Chondrocyte (in vitro differentiated cells): ENCODE results near the gene AGPS. TPM values are rescaled to one million over a fixed set of nuclear protein-coding genes. Genes with fewer than 3 reads are reported as not detected.

ENCODE experiments used
- DNase-seq: peaks from one replicate; pipeline ENCODE4 v3.0.0; 2021; ENCODE audit warnings: mixed read lengths, low spot score
- H3K27ac Mint-ChIP-seq: one replicate; pipeline ENCODE4 v1.8.0; 2021; ENCODE audit warnings: mild to moderate bottlenecking, moderate library complexity, mixed read lengths; ENCODE audit not compliant: unreplicated experiment
- H3K27me3 Mint-ChIP-seq: 2 replicates; pipeline ENCODE4 v1.8.0; 2021; ENCODE audit warnings: low read depth, mixed read lengths
- H3K36me3 Mint-ChIP-seq: 2 replicates; pipeline ENCODE4 v1.8.0; 2021; ENCODE audit warnings: low read depth, mixed read lengths
- H3K4me1 Mint-ChIP-seq: 2 replicates; pipeline ENCODE4 v1.8.0; 2021; ENCODE audit warnings: low read depth, mild to moderate bottlenecking, mixed read lengths
- H3K4me3 Mint-ChIP-seq: one replicate; pipeline ENCODE4 v1.8.0; 2021; ENCODE audit warnings: mild to moderate bottlenecking, moderate library complexity, mixed read lengths; ENCODE audit not compliant: unreplicated experiment
- H3K9me3 Mint-ChIP-seq: 2 replicates; pipeline ENCODE4 v1.8.0; 2021; ENCODE audit warnings: low read depth, mixed read lengths
- CTCF ChIP-seq: fragments of 200-600 bp; sonication (generic); IDR thresholded peaks from 2 replicates; pipeline ENCODE4 v1.5.0; 2021; ENCODE audit warnings: antibody characterized with exemption, mild to moderate bottlenecking, moderate library complexity
- total RNA-seq: library from RNA; stranded (reverse); gene quantifications from 3 replicates; pipeline ENCODE4 v1.2.1, GENCODE V29; 2021

The AGPS gene
- total RNA-seq, 1 donor from 2014 or later: 40.2 TPM

- no peaks in the 10 kb centered on the region for H3K27me3 Mint-ChIP-seq
- H3K9me3 Mint-ChIP-seq: peaks cover 9% of the 10 kb centered on the region
- TF ChIP-seq CTCF: no peak
- H3K4me1 Mint-ChIP-seq: peaks cover 42% of the 10 kb centered on the region
- H3K36me3 Mint-ChIP-seq: peaks cover 5% of the 10 kb centered on the region
- DNase-seq: no peak
- no peak overlapping the region for H3K4me3 Mint-ChIP-seq
- H3K27ac Mint-ChIP-seq: no peak overlapping the region
These were observed 153.5 kb downstream of the AGPS start for GRCh38 chr2:177545981-177546585.

DNA sequence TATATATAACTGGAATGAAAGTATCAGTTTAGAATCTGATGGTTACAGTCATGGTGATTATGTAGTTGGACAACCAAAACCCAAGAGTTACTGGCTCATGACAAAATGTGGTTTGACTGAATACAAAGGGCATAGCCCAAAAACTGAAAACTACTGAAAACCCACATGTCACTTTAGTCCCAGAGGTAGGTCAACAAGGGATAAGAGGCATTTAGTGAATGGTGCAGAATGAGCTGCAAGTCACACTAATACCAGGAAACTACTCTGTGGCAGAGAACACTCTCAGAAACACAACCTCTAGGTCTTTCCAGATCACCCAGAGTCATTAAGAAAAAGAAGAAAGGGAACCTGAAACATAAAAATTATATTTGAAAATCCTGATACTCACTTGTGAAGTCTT, 154.5 kb downstream of the AGPS start:
- TF ChIP-seq CTCF: no peak
- H3K36me3 Mint-ChIP-seq: peaks cover 5% of the 10 kb centered on the region
- H3K4me1 Mint-ChIP-seq: peaks cover 39% of the 10 kb centered on the region
- H3K27me3 Mint-ChIP-seq: no peaks in the 10 kb centered on the region
- H3K9me3 Mint-ChIP-seq: peaks cover 9% of the 10 kb centered on the region
- no peak overlapping the region for H3K4me3 Mint-ChIP-seq
- DNase-seq: no peak
- H3K27ac Mint-ChIP-seq: no peak overlapping the region

- no peaks in the 10 kb centered on the region for H3K27me3 Mint-ChIP-seq
- H3K4me3 Mint-ChIP-seq: no peak overlapping the region
- TF ChIP-seq CTCF: no peak
- no peak for DNase-seq
- H3K9me3 Mint-ChIP-seq: peaks cover 9% of the 10 kb centered on the region
- peaks cover 37% of the 10 kb centered on the region for H3K4me1 Mint-ChIP-seq
- no peak overlapping the region for H3K27ac Mint-ChIP-seq
- H3K36me3 Mint-ChIP-seq: peaks cover 5% of the 10 kb centered on the region
These were observed 155.2 kb downstream of the AGPS start for GRCh38 chr2:177547772-177548171.

DNA sequence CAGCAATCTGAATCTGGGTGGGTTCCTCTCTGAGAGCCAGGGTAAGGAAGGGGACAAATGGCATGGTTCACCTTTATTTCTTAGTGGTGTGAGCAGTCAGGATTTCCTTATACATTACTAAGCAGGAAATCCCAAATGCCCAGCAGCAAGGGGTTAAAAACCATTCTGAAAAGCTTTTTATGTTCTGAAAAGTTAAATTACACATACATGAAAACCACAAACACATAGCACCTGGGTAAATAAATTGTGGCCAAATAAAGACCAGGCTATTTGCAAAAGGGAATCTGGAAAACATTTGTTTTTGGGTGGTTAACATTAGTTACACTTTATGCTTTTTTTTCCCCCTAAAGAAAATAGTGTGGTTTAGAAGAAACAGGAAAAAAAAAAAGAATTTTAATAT, 156.1 kb downstream of the AGPS start:
- TF ChIP-seq CTCF: no peak
- Mint-ChIP-seq H3K4me1 (peaks cover 31% of the 10 kb centered on the region), H3K9me3 (peaks cover 9% of the 10 kb centered on the region), H3K4me3 (no peak overlapping the region), H3K27ac (no peak overlapping the region), H3K36me3 (peaks cover 5% of the 10 kb centered on the region), H3K27me3 (no peaks in the 10 kb centered on the region)
- no peak for DNase-seq

DNA sequence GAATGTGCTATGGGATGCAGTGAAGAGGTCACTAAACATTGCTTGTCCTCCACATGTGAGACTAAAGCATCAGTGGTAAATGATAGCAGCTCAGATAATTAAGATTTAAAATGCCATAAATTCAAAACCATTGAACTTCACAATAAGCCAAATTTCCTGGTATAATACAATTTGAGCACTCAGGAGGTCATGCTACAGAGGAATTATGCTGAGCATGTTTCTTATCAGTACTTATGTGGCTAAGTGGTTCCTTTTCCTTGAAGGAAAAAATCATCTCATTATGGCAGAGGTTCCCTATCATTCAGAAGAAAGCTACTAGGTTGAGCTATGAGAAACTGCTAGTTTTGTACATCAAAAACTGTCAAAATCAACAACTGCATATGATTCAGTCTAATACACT, 156.6 kb downstream of the AGPS start:
- no peak for DNase-seq
- Mint-ChIP-seq H3K27ac (no peak overlapping the region), H3K36me3 (peaks cover 5% of the 10 kb centered on the region), H3K4me1 (peaks cover 27% of the 10 kb centered on the region), H3K9me3 (peaks cover 9% of the 10 kb centered on the region), H3K27me3 (no peaks in the 10 kb centered on the region), H3K4me3 (no peak overlapping the region)
- TF ChIP-seq CTCF: no peak
